Fibroblast of mammary gland (primary cell): ENCODE results near the gene SP100.

ENCODE experiments used
- DNase-seq: peaks from one replicate; pipeline ENCODE4 v3.0.0-alpha.2; 2010; ENCODE audit warnings: low read depth
- H3K4me3 ChIP-seq: 2 replicates; pipeline ENCODE4 v1.5.1; 2011; ENCODE audit warnings: low read depth, mild to moderate bottlenecking, low read length, moderate library complexity; ENCODE audit not compliant: control insufficient read depth
- TF ChIP-seq, protein P1 (sequence below): conservative IDR thresholded peaks from 2 replicates; pipeline ENCODE4 v1.5.1; 2011; ENCODE audit warnings: low read depth, low read length, inconsistent platforms; ENCODE audit not compliant: control insufficient read depth, insufficient read depth

Gene SP100

DNA sequence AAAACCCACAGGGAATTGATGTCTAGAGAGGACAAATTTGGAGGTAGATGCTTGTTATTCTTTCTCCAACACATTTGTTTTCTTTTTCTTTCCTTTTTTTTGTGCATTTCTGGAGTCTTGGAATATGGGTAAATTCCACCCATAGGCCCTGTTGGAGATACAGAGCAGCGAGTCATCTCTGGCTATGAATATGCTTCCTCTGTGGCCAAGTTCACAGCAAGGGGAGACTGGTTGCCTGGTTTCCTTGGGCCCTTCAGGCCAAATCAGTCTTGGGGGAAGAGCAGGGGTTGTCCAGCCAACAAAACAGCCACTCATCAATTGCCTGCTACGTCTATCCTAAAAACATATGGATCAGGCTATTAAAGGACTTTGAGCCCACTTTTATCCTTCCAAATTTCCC is 27.5 kb downstream of the SP100 start:
- TF ChIP-seq, protein P1, sequence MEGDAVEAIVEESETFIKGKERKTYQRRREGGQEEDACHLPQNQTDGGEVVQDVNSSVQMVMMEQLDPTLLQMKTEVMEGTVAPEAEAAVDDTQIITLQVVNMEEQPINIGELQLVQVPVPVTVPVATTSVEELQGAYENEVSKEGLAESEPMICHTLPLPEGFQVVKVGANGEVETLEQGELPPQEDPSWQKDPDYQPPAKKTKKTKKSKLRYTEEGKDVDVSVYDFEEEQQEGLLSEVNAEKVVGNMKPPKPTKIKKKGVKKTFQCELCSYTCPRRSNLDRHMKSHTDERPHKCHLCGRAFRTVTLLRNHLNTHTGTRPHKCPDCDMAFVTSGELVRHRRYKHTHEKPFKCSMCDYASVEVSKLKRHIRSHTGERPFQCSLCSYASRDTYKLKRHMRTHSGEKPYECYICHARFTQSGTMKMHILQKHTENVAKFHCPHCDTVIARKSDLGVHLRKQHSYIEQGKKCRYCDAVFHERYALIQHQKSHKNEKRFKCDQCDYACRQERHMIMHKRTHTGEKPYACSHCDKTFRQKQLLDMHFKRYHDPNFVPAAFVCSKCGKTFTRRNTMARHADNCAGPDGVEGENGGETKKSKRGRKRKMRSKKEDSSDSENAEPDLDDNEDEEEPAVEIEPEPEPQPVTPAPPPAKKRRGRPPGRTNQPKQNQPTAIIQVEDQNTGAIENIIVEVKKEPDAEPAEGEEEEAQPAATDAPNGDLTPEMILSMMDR, result no peak
- DNase-seq, result peak; percentile 66
- no peak overlapping the region for H3K4me3 ChIP-seq

DNA sequence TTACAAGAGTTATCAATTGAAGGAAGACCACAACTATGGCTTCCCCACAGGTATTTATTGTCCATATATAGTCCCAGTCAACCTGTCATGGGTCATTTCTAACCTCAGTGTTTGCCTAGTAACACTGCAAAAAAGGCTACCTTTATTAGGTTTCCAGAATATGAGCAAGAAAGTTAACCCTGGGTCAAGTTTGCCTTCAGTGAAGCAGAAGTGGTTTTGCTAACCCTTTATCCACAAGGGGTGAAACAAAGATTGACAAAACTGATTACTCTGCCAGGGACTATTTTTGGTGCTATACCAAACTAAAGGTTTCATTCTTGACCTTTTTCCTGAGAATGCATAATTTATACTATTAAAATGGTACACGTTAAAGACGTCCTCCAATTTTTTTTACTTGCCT is 28.8 kb downstream of the SP100 start:
- H3K4me3 ChIP-seq, result no peak overlapping the region
- no peak for DNase-seq
- TF ChIP-seq, protein P1, result no peak

DNA sequence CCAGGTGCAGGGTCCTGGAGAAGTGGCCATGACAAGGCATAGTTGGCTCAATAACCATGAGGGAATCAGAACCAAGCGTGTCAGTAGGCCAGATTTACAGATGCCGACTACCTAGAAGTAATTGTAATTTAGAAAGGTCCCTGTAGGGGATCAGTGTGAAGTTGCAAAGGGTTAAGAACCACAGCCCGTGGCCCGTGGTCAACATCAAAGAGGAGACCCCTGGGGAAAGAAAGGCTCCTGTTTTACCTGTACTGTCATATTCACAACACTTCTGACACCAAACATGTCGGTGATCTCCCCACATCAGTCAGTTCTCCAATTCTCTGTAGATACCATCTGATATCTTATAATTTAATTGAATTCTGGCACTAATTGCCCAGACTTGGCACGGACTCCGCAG is 31.0 kb downstream of the SP100 start:
- TF ChIP-seq, protein P1, result no peak
- no peak for DNase-seq
- no peak overlapping the region for H3K4me3 ChIP-seq

DNA sequence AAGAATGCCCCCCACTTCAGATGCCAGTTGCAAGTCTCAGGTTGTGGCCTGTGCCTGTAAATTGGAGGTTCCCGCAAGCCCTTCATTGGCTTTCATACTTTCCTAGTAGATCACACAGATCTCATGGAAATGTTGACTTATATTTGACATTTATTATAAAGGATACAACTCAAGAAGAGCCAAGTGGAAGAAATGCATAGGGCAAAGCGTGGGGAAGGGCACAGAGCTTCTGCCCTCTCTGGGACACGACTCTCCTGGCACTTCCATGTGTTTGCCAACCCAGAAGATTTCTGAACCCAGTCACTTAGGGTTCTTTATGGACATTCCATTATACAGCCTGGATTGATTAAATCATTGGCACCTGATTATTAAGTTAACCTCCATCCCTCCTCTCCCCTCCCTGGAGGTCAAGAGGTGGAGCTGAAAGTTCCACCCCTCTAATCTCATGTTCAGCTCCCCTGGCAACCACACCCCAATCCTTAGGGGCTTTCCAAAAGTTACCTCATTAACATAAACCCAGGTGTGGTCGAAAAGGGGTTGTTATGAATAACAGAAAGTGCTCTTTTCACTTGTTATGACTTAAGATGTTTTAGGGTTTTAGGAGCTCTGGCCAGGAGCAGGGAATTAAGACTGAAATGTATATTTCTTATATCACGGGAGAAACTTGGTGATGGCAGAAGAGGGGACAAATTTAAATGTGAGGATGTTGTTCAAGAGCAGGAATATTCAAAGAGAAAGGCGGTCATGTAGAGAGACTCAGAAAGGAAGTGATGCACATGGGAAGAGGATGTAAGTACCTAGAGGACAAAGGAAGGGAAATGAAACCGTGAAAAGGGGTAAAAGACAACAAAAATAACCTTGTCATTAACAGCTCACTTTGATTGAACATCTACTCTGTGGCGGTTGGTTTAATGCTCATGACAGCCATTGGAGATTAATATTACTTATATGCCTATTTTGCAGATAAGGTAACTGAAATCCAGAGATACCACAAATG is 31.8 kb downstream of the SP100 start:
- no peak overlapping the region for H3K4me3 ChIP-seq
- TF ChIP-seq, protein P1, result no peak
- no peak for DNase-seq

DNA sequence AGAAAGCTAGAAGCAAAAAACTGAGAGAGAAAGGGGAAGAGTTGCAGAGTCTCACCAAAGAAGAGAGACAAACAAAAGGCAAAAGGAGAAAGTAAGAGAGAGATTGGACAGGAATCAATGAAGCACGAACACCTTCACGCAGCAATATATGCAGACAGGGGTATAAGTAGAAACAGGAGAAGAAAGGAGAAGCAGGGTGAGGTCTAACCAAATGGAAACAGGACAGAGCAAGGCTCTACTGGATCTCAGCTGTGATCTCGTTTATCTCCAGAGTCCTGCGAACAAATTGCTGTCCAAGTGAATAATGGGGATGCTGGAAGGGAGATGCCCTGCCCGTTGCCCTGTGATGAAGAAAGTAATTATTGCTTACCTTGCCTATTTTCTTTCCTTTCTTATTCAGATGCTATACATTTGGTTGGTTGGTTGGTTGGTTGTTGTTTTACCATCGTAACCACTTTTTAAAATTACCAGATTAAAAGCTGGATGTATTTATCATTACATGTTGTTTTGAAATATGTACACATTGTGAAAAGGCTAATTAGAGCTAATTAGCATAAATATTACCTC is 34.0 kb downstream of the SP100 start:
- H3K4me3 ChIP-seq, result no peak overlapping the region
- TF ChIP-seq, protein P1, result no peak
- no peak for DNase-seq

DNA sequence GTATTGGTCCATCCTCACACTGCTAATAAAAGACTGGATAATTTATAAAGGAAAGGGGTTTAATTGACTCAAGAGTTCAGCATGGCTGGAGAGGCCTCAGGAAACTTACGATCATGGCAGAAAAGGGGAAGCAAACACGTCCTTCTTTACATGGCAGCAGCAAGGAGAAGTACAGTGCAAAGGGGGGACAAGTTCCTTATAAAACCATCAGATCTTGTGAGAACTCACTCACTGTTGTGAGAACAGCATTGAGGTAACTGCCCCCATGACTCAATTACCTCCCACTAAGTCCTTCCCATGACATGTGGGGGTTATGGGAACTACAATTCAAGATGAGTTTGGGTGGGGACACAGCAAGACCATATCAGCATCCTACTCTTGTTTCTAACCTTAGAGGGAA is 37.0 kb downstream of the SP100 start:
- H3K4me3 ChIP-seq, result no peak overlapping the region
- TF ChIP-seq, protein P1, result no peak
- DNase-seq, result peak; percentile 20
